Measurements from ENCODE around the gene RECQL. TPM values are rescaled to one million over a fixed set of nuclear protein-coding genes. Genes with fewer than 3 reads are reported as not detected.

The RECQL gene
- total and polyA plus RNA-seq, 2 of the 4 experiments (the other 2 are of a cell fraction) = 29.4 to 67.0 TPM

DNA sequence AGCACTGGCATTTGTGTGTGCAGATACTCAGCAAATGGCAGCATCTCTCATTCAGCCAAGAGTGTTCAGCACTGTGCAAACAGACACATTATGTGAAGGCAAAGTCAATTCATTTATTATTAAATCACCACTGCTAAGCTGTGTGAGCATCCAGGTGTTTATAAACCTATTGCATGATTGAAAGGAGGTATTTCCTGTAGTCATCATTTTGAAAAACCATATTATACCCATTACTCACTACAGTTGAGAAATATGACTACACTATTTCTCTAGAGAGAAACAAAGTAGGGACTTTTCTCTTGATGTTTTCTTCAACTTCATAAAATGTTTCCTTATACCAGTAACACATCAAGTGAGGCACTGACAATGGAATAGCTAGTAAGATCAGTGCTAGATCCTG is 38.4 kb upstream of the RECQL start:
- Histone ChIP-seq H3K4me2 (ENCODE audit: low read depth, low read length) (no peak overlapping the region), H2AFZ (replicated peaks; ENCODE audit: low read length, poor library complexity) (no peak overlapping the region), H3K14ac (replicated peaks; ENCODE audit: low read depth, low read length) (no peak overlapping the region), H3K36me3 (ENCODE audit: control insufficient read depth, insufficient read depth, low read length) (no peaks in the 10 kb centered on the region), H3K9me3 (ENCODE audit: control insufficient read depth, insufficient read depth, low read length) (no peaks in the 10 kb centered on the region), H3K4me1 (ENCODE audit: control insufficient read depth, insufficient read depth, low read length) (no peaks in the 10 kb centered on the region), H2BK20ac (ENCODE audit: low read depth, low read length) (no peak overlapping the region), H3K27me3 (ENCODE audit: control insufficient read depth, insufficient read depth, low read length) (peaks cover 4% of the 10 kb centered on the region), H2BK5ac (ENCODE audit: low read depth, low read length, poor library complexity, severe bottlenecking) (no peak overlapping the region), H2AK9ac (replicated peaks; ENCODE audit: low read depth, low read length, poor library complexity) (no peak overlapping the region), H2BK15ac (ENCODE audit: low read depth, low read length) (no peak overlapping the region), H4K8ac (ENCODE audit: low read depth in 2 of 2, low read length in 2 of 2) (no peak overlapping the region), H3K79me1 (ENCODE audit: low read depth in 1 of 2, low read length in 2 of 2) (no peaks in the 10 kb centered on the region), H3K4me3 (ENCODE audit: insufficient read depth, low read depth, low read length) (no peak overlapping the region), H4K5ac (ENCODE audit: low read depth, low read length) (no peak overlapping the region), H2BK120ac (ENCODE audit: low read depth, low read length) (no peak overlapping the region), H2AK5ac (ENCODE audit: low read depth, low read length) (no peak overlapping the region), H4K91ac (ENCODE audit: insufficient read depth, low read depth, low read length) (no peak overlapping the region), H3K27ac (ENCODE audit: insufficient read depth, low read length) (no peak overlapping the region), H3K56ac (ENCODE audit: extremely low read depth, insufficient read depth, low read length) (no peak overlapping the region), H3K23ac (ENCODE audit: low read depth, low read length) (no peak overlapping the region), H3K9me1 (ENCODE audit: insufficient read depth, low read length) (no peaks in the 10 kb centered on the region), H4K20me1 (ENCODE audit: insufficient read depth, low read length) (no peaks in the 10 kb centered on the region), H3K18ac (ENCODE audit: low read depth, low read length) (no peak overlapping the region), H3K9ac (ENCODE audit: low read depth, low read length) (no peak overlapping the region), H3K4ac (ENCODE audit: low read depth, low read length) (no peak overlapping the region)
- dilution Hi-C loops (cut with HindIII; ENCODE audit: low sequenced_read_pairs, unreplicated experiment) = no loop called here
- CTCF ChIA-PET = no interaction called here
- no TSS peak for BruUV-seq (replicated peaks)
- no peak for DNase-seq
- intact Hi-C loops (cut with micrococcal nuclease) = no loop called here
- in situ Hi-C loops (cut with MboI; ENCODE audit: low sequenced_read_pairs) = no loop called here
- POLR2A ChIA-PET (ENCODE audit: unreplicated experiment) = no interaction called here
- TF ChIP-seq RCOR1 (IDR thresholded peaks at IDR 0.05; ENCODE audit: insufficient replicate concordance, low read length) (no peak), CHD1 (IDR thresholded peaks at IDR 0.05; ENCODE audit: low read depth, low read length) (no peak), SMC3 (IDR thresholded peaks at IDR 0.05; ENCODE audit: low read depth, low read length) (no peak), MAFK (IDR thresholded peaks at IDR 0.05; ENCODE audit: low read depth, low read length) (no peak), RAD21 (IDR thresholded peaks at IDR 0.05; ENCODE audit: low read length) (no peak), BHLHE40 (IDR thresholded peaks at IDR 0.05; ENCODE audit: low read depth, low read length) (no peak), FOS (IDR thresholded peaks at IDR 0.05; ENCODE audit: low read depth, low read length) (no peak), MXI1 (IDR thresholded peaks at IDR 0.05; ENCODE audit: borderline replicate concordance, low read depth, low read length) (no peak), MAZ (IDR thresholded peaks at IDR 0.05; ENCODE audit: borderline replicate concordance, low read depth, low read length) (no peak)
- TF ChIP-seq, protein P1, sequence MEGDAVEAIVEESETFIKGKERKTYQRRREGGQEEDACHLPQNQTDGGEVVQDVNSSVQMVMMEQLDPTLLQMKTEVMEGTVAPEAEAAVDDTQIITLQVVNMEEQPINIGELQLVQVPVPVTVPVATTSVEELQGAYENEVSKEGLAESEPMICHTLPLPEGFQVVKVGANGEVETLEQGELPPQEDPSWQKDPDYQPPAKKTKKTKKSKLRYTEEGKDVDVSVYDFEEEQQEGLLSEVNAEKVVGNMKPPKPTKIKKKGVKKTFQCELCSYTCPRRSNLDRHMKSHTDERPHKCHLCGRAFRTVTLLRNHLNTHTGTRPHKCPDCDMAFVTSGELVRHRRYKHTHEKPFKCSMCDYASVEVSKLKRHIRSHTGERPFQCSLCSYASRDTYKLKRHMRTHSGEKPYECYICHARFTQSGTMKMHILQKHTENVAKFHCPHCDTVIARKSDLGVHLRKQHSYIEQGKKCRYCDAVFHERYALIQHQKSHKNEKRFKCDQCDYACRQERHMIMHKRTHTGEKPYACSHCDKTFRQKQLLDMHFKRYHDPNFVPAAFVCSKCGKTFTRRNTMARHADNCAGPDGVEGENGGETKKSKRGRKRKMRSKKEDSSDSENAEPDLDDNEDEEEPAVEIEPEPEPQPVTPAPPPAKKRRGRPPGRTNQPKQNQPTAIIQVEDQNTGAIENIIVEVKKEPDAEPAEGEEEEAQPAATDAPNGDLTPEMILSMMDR (conservative IDR thresholded peaks at IDR 0.05; ENCODE audit: low read depth, low read length) = no peak
- no peak for ATAC-seq (ENCODE audit: low read depth)
